ENCODE measurements around the gene CUX1. TPM values are rescaled to one million over a fixed set of nuclear protein-coding genes. Genes with fewer than 3 reads are reported as not detected.

CUX1 gene
- total RNA-seq, 1 experiment from 2014 or later: 53.5 TPM

DNA sequence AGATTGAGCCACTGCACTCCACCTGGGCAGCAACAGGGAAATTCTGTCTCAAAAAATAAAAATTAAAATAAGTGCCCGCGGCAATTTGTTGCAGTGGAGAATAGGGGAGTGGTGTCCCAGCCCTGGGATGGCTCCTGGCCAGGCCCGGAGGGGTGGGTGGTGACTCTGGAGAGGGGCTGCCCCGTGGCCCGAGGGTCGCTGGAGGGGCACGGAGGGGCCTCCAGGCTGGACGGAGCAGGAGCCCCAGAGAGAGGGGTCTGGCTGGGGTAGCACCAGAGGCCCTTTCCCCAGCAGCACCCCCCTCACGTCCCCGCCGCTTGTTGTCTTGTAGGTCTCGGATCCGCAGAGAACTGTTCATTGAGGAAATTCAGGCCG, 430.6 kb downstream of the CUX1 start:
- Mint-ChIP-seq H3K27me3 (ENCODE audit: low read depth) (no peaks in the 10 kb centered on the region; the same call in 1 of the 2 replicates), H3K4me1 (peaks cover 4 to 8% of the 10 kb centered on the region in 2 experiments; a peak in 2 of 4 replicates), H3K9me3 (no peaks in the 10 kb centered on the region), H3K36me3 (ENCODE audit: insufficient read depth in 1 of 3, low read depth in 3 of 3) (peaks cover 6 to 29% (median 13%) of the 10 kb centered on the region in 3 experiments; a peak in 6 of 7 replicates), H3K4me3 (no peak overlapping the region), H3K27ac (no peak overlapping the region)
- Histone ChIP-seq H3K9ac (ENCODE audit: extremely low read depth, insufficient read length, low read length) (no peak overlapping the region), H3K27me3 (ENCODE audit: insufficient read depth, low read length) (no peaks in the 10 kb centered on the region), H4K91ac (ENCODE audit: insufficient read length, low read depth, low read length) (no peak overlapping the region), H4K5ac (ENCODE audit: insufficient read length, low read depth, low read length) (no peak overlapping the region), H3K27ac (ENCODE audit: insufficient read length, low read depth, low read length) (no peak overlapping the region), H3K23me2 (ENCODE audit: insufficient read length, low read depth, low read length, poor library complexity, severe bottlenecking) (no peaks in the 10 kb centered on the region), H4K20me1 (ENCODE audit: control insufficient read depth, insufficient read depth, insufficient read length) (no peaks in the 10 kb centered on the region), H2BK12ac (ENCODE audit: insufficient read length, low read depth, low read length) (no peak overlapping the region), H2BK15ac (ENCODE audit: low read depth, low read length) (no peak overlapping the region), H3K4me1 (ENCODE audit: insufficient read depth, low read length) (no peaks in the 10 kb centered on the region; the same call in 1 of the 2 replicates), H3K4me2 (ENCODE audit: insufficient read depth, insufficient read length, low read length) (no peak overlapping the region), H3K23ac (ENCODE audit: insufficient read length, low read depth, low read length) (no peak overlapping the region), H2AK5ac (ENCODE audit: insufficient read length, low read length) (no peak overlapping the region), H3K9me3 (ENCODE audit: control insufficient read depth, low read depth, low read length) (no peaks in the 10 kb centered on the region), H2BK120ac (ENCODE audit: low read depth, low read length, poor library complexity, severe bottlenecking) (no peak overlapping the region), H3K18ac (ENCODE audit: insufficient read length, low read depth, low read length) (no peak overlapping the region), H4K8ac (replicated peaks; ENCODE audit: insufficient read length, low read depth, low read length) (no peak overlapping the region), H3K14ac (ENCODE audit: insufficient read depth, low read length) (no peak overlapping the region), H2BK20ac (ENCODE audit: low read depth, low read length, poor library complexity, severe bottlenecking) (no peak overlapping the region), H3T11ph (ENCODE audit: low read length) (no peak overlapping the region), H3K79me1 (ENCODE audit: insufficient read depth, low read depth, low read length, poor library complexity, severe bottlenecking) (no peaks in the 10 kb centered on the region), H2AFZ (ENCODE audit: low read length) (no peak overlapping the region), H3K79me2 (ENCODE audit: insufficient read depth, low read length) (no peaks in the 10 kb centered on the region), H2BK5ac (ENCODE audit: insufficient read length, low read length) (no peak overlapping the region), H3K56ac (ENCODE audit: insufficient read length, low read depth, low read length) (no peak overlapping the region), H3K4ac (ENCODE audit: low read depth, low read length) (no peak overlapping the region)
- no peak for DNase-seq
- WGBS (ENCODE audit: extremely low coverage, insufficient read length, low lambda C conversion rate): no CpG with 5 or more reads among the region's 14 CpGs
- TF ChIP-seq, protein P1, sequence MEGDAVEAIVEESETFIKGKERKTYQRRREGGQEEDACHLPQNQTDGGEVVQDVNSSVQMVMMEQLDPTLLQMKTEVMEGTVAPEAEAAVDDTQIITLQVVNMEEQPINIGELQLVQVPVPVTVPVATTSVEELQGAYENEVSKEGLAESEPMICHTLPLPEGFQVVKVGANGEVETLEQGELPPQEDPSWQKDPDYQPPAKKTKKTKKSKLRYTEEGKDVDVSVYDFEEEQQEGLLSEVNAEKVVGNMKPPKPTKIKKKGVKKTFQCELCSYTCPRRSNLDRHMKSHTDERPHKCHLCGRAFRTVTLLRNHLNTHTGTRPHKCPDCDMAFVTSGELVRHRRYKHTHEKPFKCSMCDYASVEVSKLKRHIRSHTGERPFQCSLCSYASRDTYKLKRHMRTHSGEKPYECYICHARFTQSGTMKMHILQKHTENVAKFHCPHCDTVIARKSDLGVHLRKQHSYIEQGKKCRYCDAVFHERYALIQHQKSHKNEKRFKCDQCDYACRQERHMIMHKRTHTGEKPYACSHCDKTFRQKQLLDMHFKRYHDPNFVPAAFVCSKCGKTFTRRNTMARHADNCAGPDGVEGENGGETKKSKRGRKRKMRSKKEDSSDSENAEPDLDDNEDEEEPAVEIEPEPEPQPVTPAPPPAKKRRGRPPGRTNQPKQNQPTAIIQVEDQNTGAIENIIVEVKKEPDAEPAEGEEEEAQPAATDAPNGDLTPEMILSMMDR (conservative IDR thresholded peaks at IDR 0.05): no peak

Data from H9 (cell line).